HG03196 (cell line): ENCODE results near the gene MYLK2.
A peak's percentile ranks its signal among the peaks of the same experiment; 100 is the strongest.
"Not testable (repeated sequence)": the region's sequence is repeated elsewhere in the genome, so short reads cannot be mapped to it uniquely, and the experiment has no call there.

Source experiments
- ATAC-seq: cut with Tn5 transposase; IDR thresholded peaks from one replicate; pipeline ENCODE4 v1.9.1; 2021; ENCODE audit not compliant: unreplicated experiment

Gene MYLK2

GRCh38 chr20:31815408-31816188 lies 3.6 kb upstream of the MYLK2 start:
- no peak for ATAC-seq

GRCh38 chr20:31816221-31816620 lies 2.9 kb upstream of the MYLK2 start:
- no peak for ATAC-seq

- ATAC-seq: no peak
Observed at GRCh38 chr20:31817461-31817860, 1.7 kb upstream of the MYLK2 start.

GRCh38 chr20:31818376-31818908 lies 714 bp upstream of the MYLK2 start:
- no peak for ATAC-seq

- no peak for ATAC-seq
Observed at GRCh38 chr20:31820228-31820627, 1.1 kb downstream of the MYLK2 start.

GRCh38 chr20:31821427-31821826 lies 2.3 kb downstream of the MYLK2 start:
- ATAC-seq: no peak

- peak; percentile 63 for ATAC-seq
Observed at GRCh38 chr20:31822421-31823330, 3.5 kb downstream of the MYLK2 start.

- ATAC-seq: no peak
Observed at GRCh38 chr20:31823360-31824124, 4.4 kb downstream of the MYLK2 start.

GRCh38 chr20:31824125-31824485 lies 4.9 kb downstream of the MYLK2 start:
- ATAC-seq: no peak

- ATAC-seq: no peak
Observed at GRCh38 chr20:31824554-31825313, 5.6 kb downstream of the MYLK2 start.

GRCh38 chr20:31826074-31826473 lies 6.9 kb downstream of the MYLK2 start:
- no peak for ATAC-seq

GRCh38 chr20:31827059-31827458 lies 7.9 kb downstream of the MYLK2 start:
- ATAC-seq: no peak

- not testable (repeated sequence) for ATAC-seq
Observed at GRCh38 chr20:31828016-31828415, 8.9 kb downstream of the MYLK2 start.

GRCh38 chr20:31829731-31830130 lies 10.6 kb downstream of the MYLK2 start:
- ATAC-seq: no peak

GRCh38 chr20:31830406-31830981 lies 11.3 kb downstream of the MYLK2 start:
- no peak for ATAC-seq

GRCh38 chr20:31831211-31831610 lies 12.1 kb downstream of the MYLK2 start:
- ATAC-seq: no peak

GRCh38 chr20:31831771-31832306 lies 12.7 kb downstream of the MYLK2 start:
- ATAC-seq: no peak

- ATAC-seq: no peak
Observed at GRCh38 chr20:31833130-31833930, 14.2 kb downstream of the MYLK2 start.

GRCh38 chr20:31833931-31834521 lies 14.9 kb downstream of the MYLK2 start:
- no peak for ATAC-seq
